IMR-90 (cell line): ENCODE data around the gene EHD4. TPM values are rescaled to one million over a fixed set of nuclear protein-coding genes. Genes with fewer than 3 reads are reported as not detected.

Experiments
- ATAC-seq: fragments of 200-7000 bp; cut with Tn5 transposase; 2 replicates; pipeline ENCODE4 v1.9.1; 2020; ENCODE audit warnings: low read depth, mild to moderate bottlenecking, moderate library complexity
- BruUV-seq: library from RNA; stranded (reverse); fragments of 400-500 nt; replicated peaks from 2 replicates; lab custom pipeline; 2021; lab: Mats Ljungman, UMichigan
- CTCF ChIA-PET: fragments of 300-600 bp; formaldehyde crosslinking; extraction: SDS; loops from one replicate; lab custom pipeline; 2021; ENCODE audit warnings: antibody characterized with exemption; lab: Yijun Ruan, JAX
- POLR2A ChIA-PET: fragments of 300-600 bp; sonication (Branson Sonifier 250); formaldehyde crosslinking; loops from one replicate; lab custom pipeline; 2022; ENCODE audit warnings: antibody characterized with exemption; ENCODE audit not compliant: unreplicated experiment; lab: Charles Lee
- DNase-seq: peaks from one replicate; pipeline ENCODE4 v3.0.0; 2013
- H2AFZ ChIP-seq: replicated peaks from 2 replicates; pipeline ENCODE3; 2013; ENCODE audit warnings: low read length, mild to moderate bottlenecking; ENCODE audit not compliant: poor library complexity
- H2AK5ac ChIP-seq: 2 replicates; pipeline ENCODE4 v1.6.1; 2013; ENCODE audit warnings: low read depth, low read length, inconsistent platforms
- H2AK9ac ChIP-seq: replicated peaks from 2 replicates; pipeline ENCODE3; 2013; ENCODE audit warnings: mild to moderate bottlenecking, low read depth, low read length, moderate library complexity; ENCODE audit not compliant: poor library complexity
- H2BK120ac ChIP-seq: 2 replicates; pipeline ENCODE4 v1.6.1; 2013; ENCODE audit warnings: low read depth, low read length, inconsistent platforms
- H2BK15ac ChIP-seq: 3 replicates; pipeline ENCODE4 v1.6.1; 2013; ENCODE audit warnings: low read depth, low read length, inconsistent platforms
- H2BK20ac ChIP-seq: 2 replicates; pipeline ENCODE4 v1.6.1; 2013; ENCODE audit warnings: low read depth, mild to moderate bottlenecking, inconsistent platforms, low read length, moderate library complexity
- H2BK5ac ChIP-seq: 2 replicates; pipeline ENCODE4 v1.6.1; 2013; ENCODE audit warnings: mild to moderate bottlenecking, low read depth, low read length, inconsistent platforms; ENCODE audit not compliant: poor library complexity, severe bottlenecking
- H3K14ac ChIP-seq: replicated peaks from 2 replicates; pipeline ENCODE4 v1.6.1; 2013; ENCODE audit warnings: low read depth, low read length, inconsistent platforms
- H3K18ac ChIP-seq: 2 replicates; pipeline ENCODE4 v1.6.1; 2013; ENCODE audit warnings: low read depth, low read length, control low read depth
- H3K23ac ChIP-seq: 2 replicates; pipeline ENCODE4 v1.6.1; 2013; ENCODE audit warnings: low read depth, low read length, inconsistent platforms
- H3K27ac ChIP-seq: 2 replicates; pipeline ENCODE4 v1.5.1; 2013; ENCODE audit warnings: mild to moderate bottlenecking, control low read depth, low read length; ENCODE audit not compliant: insufficient read depth
- H3K27me3 ChIP-seq: 2 replicates; pipeline ENCODE4 v1.6.1; 2013; ENCODE audit warnings: low read length; ENCODE audit not compliant: control insufficient read depth, insufficient read depth
- H3K36me3 ChIP-seq: 2 replicates; pipeline ENCODE4 v1.6.1; 2013; ENCODE audit warnings: low read length, mixed read lengths; ENCODE audit not compliant: control insufficient read depth, insufficient read depth
- H3K4ac ChIP-seq: 2 replicates; pipeline ENCODE4 v1.6.1; 2013; ENCODE audit warnings: low read depth, low read length, inconsistent platforms
- H3K4me1 ChIP-seq: 2 replicates; pipeline ENCODE4 v1.6.1; 2013; ENCODE audit warnings: low read length, mixed read lengths; ENCODE audit not compliant: control insufficient read depth, insufficient read depth
- H3K4me2 ChIP-seq: 2 replicates; pipeline ENCODE4 v1.6.1; 2013; ENCODE audit warnings: low read depth, mild to moderate bottlenecking, control low read depth, low read length, moderate library complexity
- H3K4me3 ChIP-seq: 2 replicates; pipeline ENCODE4 v1.5.1; 2013; ENCODE audit warnings: low read depth, mild to moderate bottlenecking, control low read depth, low read length, moderate library complexity; ENCODE audit not compliant: insufficient read depth
- H3K56ac ChIP-seq: 2 replicates; pipeline ENCODE4 v1.6.1; 2013; ENCODE audit warnings: low read length, inconsistent platforms; ENCODE audit not compliant: insufficient read depth; ENCODE audit errors: extremely low read depth
- H3K79me1 ChIP-seq, 2 experiments: 2 replicates each; pipeline ENCODE4 v1.6.1; 2013; ENCODE audit warnings: low read length in 2 of 2, inconsistent platforms in 1 of 2, low read depth in 1 of 2
- H3K9ac ChIP-seq: 2 replicates; pipeline ENCODE4 v1.6.1; 2013; ENCODE audit warnings: low read depth, low read length, control low read depth
- H3K9me1 ChIP-seq: 2 replicates; pipeline ENCODE4 v1.6.1; 2013; ENCODE audit warnings: low read length, inconsistent platforms; ENCODE audit not compliant: insufficient read depth
- H3K9me3 ChIP-seq: 2 replicates; pipeline ENCODE4 v1.6.1; 2013; ENCODE audit warnings: low read length; ENCODE audit not compliant: control insufficient read depth, insufficient read depth
- H4K20me1 ChIP-seq: 2 replicates; pipeline ENCODE4 v1.6.1; 2013; ENCODE audit warnings: low read length, inconsistent platforms; ENCODE audit not compliant: insufficient read depth
- H4K5ac ChIP-seq: 2 replicates; pipeline ENCODE4 v1.6.1; 2013; ENCODE audit warnings: mild to moderate bottlenecking, low read depth, low read length, control low read depth
- H4K8ac ChIP-seq, 2 experiments: 2 replicates each; pipeline ENCODE4 v1.6.1; 2013; ENCODE audit warnings: low read depth in 2 of 2, low read length in 2 of 2, control low read depth in 1 of 2, inconsistent platforms in 1 of 2
- H4K91ac ChIP-seq: 2 replicates; pipeline ENCODE4 v1.6.1; 2013; ENCODE audit warnings: low read depth, low read length, inconsistent platforms; ENCODE audit not compliant: insufficient read depth
- BHLHE40 ChIP-seq: fragments of 150-350 bp; IDR thresholded peaks from 2 replicates; pipeline ENCODE4 v1.6.1; 2016; ENCODE audit warnings: mild to moderate bottlenecking, low read depth, low read length
- CHD1 ChIP-seq: IDR thresholded peaks from 2 replicates; pipeline ENCODE4 v1.6.1; 2012; ENCODE audit warnings: low read depth, low read length, improper control_type of control experiment
- CTCF ChIP-seq: conservative IDR thresholded peaks from 2 replicates; pipeline ENCODE4 v1.5.1; 2012; ENCODE audit warnings: mild to moderate bottlenecking, low read depth, low read length, improper control_type of control experiment
- POLR2A ChIP-seq: IDR thresholded peaks from 2 replicates; pipeline ENCODE4 v1.6.1; 2012; ENCODE audit warnings: mild to moderate bottlenecking, low read depth, low read length
- RCOR1 ChIP-seq: IDR thresholded peaks from 2 replicates; pipeline ENCODE4 v1.6.1; 2012; ENCODE audit warnings: mild to moderate bottlenecking, low read length, improper control_type of control experiment; ENCODE audit not compliant: insufficient replicate concordance
- SMC3 ChIP-seq: fragments of 150-350 bp; IDR thresholded peaks from 2 replicates; pipeline ENCODE4 v1.6.1; 2016; ENCODE audit warnings: low read depth, mild to moderate bottlenecking, antibody characterized with exemption, low read length, moderate library complexity
- USF2 ChIP-seq: fragments of 150-350 bp; IDR thresholded peaks from 2 replicates; pipeline ENCODE4 v1.6.1; 2017; ENCODE audit warnings: mild to moderate bottlenecking, antibody characterized with exemption, low read length, low read depth
- WGBS, 2 experiments: methylation state at CpG; one replicate each; pipeline versions ENCODE4 v1.1.5 to v1.1.7; 2013; ENCODE audit warnings: missing lambda C conversion rate in 2 of 2; ENCODE audit not compliant: insufficient read length in 1 of 2; ENCODE audit errors: extremely low coverage in 2 of 2; 5-methylcytosine and 5-hydroxymethylcytosine counted together
- dilution Hi-C: fragments of 300-500 bp; cut with HindIII; formaldehyde crosslinking; loops from one replicate; pipeline ENCODE4 v1.14.3; 2018; ENCODE audit warnings: low sequenced_read_pairs; ENCODE audit not compliant: unreplicated experiment
- in situ Hi-C: fragments of 300-500 bp; cut with MboI; formaldehyde crosslinking; loops from 3 replicates; pipeline ENCODE4 v1.14.3; 2019; ENCODE audit warnings: low sequenced_read_pairs, inconsistent platforms, mixed read lengths
- intact Hi-C: fragments of 100-400 bp; cut with micrococcal nuclease; formaldehyde crosslinking; loops from 2 replicates; pipeline ENCODE4 v1.10.0; 2022
- polyA plus RNA-seq, 3 experiments: library from polyadenylated mRNA; depleted of rRNA; stranded (reverse); fragments of >200 nt; gene quantifications; 2 replicates each; pipeline ENCODE4 v1.2.3, GENCODE V29; 2012; ENCODE audit warnings: low replicate concordance in 1 of 3
- total RNA-seq: library from RNA; depleted of rRNA; stranded (reverse); fragments of >200 nt; gene quantifications from 2 replicates; pipeline ENCODE4 v1.2.3, GENCODE V29; 2012

EHD4 gene
- total and polyA plus RNA-seq, 2 of the 4 experiments (the other 2 are of a cell fraction), result 21.0 to 29.0 TPM

GRCh38 chr15:42011074-42011473 is 38.7 kb upstream of the EHD4 start:
- H4K91ac ChIP-seq, result no peak overlapping the region
- H2AK5ac ChIP-seq, result no peak overlapping the region
- ATAC-seq (no peak), DNase-seq (no peak)
- H3K9ac ChIP-seq, result no peak overlapping the region
- in situ Hi-C loops, result no loop called here
- POLR2A ChIA-PET, result no interaction called here
- H3K4ac ChIP-seq, result no peak overlapping the region
- no peak overlapping the region for H3K56ac ChIP-seq
- no peaks in the 10 kb centered on the region for H3K79me1 ChIP-seq
- H2AK9ac ChIP-seq, result no peak overlapping the region
- CTCF ChIA-PET, result no interaction called here
- no TSS peak for BruUV-seq
- H3K36me3 ChIP-seq, result no peaks in the 10 kb centered on the region
- no peak overlapping the region for H3K14ac ChIP-seq
- H3K18ac ChIP-seq, result no peak overlapping the region
- TF ChIP-seq CHD1 (no peak), CTCF (no peak), USF2 (no peak), SMC3 (no peak), BHLHE40 (no peak), RCOR1 (no peak), POLR2A (no peak)
- dilution Hi-C loops, result no loop called here
- no peak overlapping the region for H2BK120ac ChIP-seq
- H3K4me2 ChIP-seq, result no peak overlapping the region
- no peak overlapping the region for H2BK20ac ChIP-seq
- no peak overlapping the region for H2AFZ ChIP-seq
- no peak overlapping the region for H2BK5ac ChIP-seq
- no peak overlapping the region for H4K8ac ChIP-seq
- H3K27me3 ChIP-seq, result peaks cover 78% of the 10 kb centered on the region
- H3K9me1 ChIP-seq, result no peaks in the 10 kb centered on the region
- no peak overlapping the region for H3K23ac ChIP-seq
- H3K27ac ChIP-seq, result no peak overlapping the region
- H3K9me3 ChIP-seq, result no peaks in the 10 kb centered on the region
- H3K4me3 ChIP-seq, result no peak overlapping the region
- no peaks in the 10 kb centered on the region for H3K4me1 ChIP-seq
- 90% methylated on average over 2 of the region's 7 CpGs; no CpG with 5 or more reads in 1 of the 2 experiments for WGBS, 2 experiments
- no peaks in the 10 kb centered on the region for H4K20me1 ChIP-seq
- H2BK15ac ChIP-seq, result no peak overlapping the region
- H4K5ac ChIP-seq, result no peak overlapping the region
- intact Hi-C loops, result no loop called here
